NT2/D1 (cell line): ENCODE data around the gene LARP4B.

Experiments
- DNase-seq: peaks from one replicate; pipeline ENCODE4 v3.0.0-alpha.2; 2011; ENCODE audit warnings: low read depth, low spot score
- H3K27me3 ChIP-seq: 2 replicates; pipeline ENCODE4 v1.6.0; 2011; ENCODE audit warnings: mild to moderate bottlenecking; ENCODE audit not compliant: insufficient read length, insufficient read depth
- H3K36me3 ChIP-seq: 2 replicates; pipeline ENCODE4 v1.6.1; 2011; ENCODE audit warnings: mild to moderate bottlenecking, low read length, mixed read lengths; ENCODE audit not compliant: insufficient read depth, insufficient read length
- H3K4me1 ChIP-seq: 2 replicates; pipeline ENCODE4 v1.5.1; 2011; ENCODE audit not compliant: insufficient read depth, insufficient read length
- H3K4me3 ChIP-seq: 2 replicates; pipeline ENCODE4 v1.5.1; 2011; ENCODE audit warnings: low read depth; ENCODE audit not compliant: insufficient read length
- H3K9ac ChIP-seq: 2 replicates; pipeline ENCODE4 v1.6.0; 2011; ENCODE audit warnings: low read depth; ENCODE audit not compliant: insufficient read length
- H3K9me3 ChIP-seq: 2 replicates; pipeline ENCODE4 v1.5.1; 2011; ENCODE audit warnings: mild to moderate bottlenecking, low read length; ENCODE audit not compliant: insufficient read depth
- SUZ12 ChIP-seq: IDR thresholded peaks from 2 replicates; pipeline ENCODE4 v1.6.1; 2011; ENCODE audit not compliant: insufficient read length, insufficient read depth; ENCODE audit errors: extremely low read depth
- YY1 ChIP-seq: IDR thresholded peaks from 2 replicates; pipeline ENCODE4 v1.6.1; 2011; ENCODE audit not compliant: insufficient read length, insufficient read depth
- ZNF274 ChIP-seq: IDR thresholded peaks from 2 replicates; pipeline ENCODE4 v1.6.1; 2011; ENCODE audit warnings: mild to moderate bottlenecking, low read depth, low read length

LARP4B gene

GRCh38 chr10:851901-852300 lies 79.6 kb downstream of the LARP4B start:
- Histone ChIP-seq H3K36me3 (peaks cover 65% of the 10 kb centered on the region), H3K9ac (no peak overlapping the region), H3K4me1 (peaks cover 2% of the 10 kb centered on the region), H3K9me3 (peaks cover 25% of the 10 kb centered on the region), H3K4me3 (no peak overlapping the region), H3K27me3 (no peaks in the 10 kb centered on the region)
- TF ChIP-seq YY1 = no peak
- no peak for TF ChIP-seq ZNF274
- TF ChIP-seq SUZ12 = no peak
- DNase-seq = no peak

- Histone ChIP-seq H3K27me3 (no peaks in the 10 kb centered on the region), H3K4me1 (no peaks in the 10 kb centered on the region), H3K9ac (no peak overlapping the region), H3K36me3 (peaks cover 52% of the 10 kb centered on the region), H3K9me3 (peaks cover 25% of the 10 kb centered on the region), H3K4me3 (no peak overlapping the region)
- TF ChIP-seq YY1 (no peak), SUZ12 (no peak), ZNF274 (no peak)
- no peak for DNase-seq
Observed at GRCh38 chr10:850093-850492, 81.4 kb downstream of the LARP4B start.

GRCh38 chr10:847868-848267 lies 83.6 kb downstream of the LARP4B start:
- Histone ChIP-seq H3K36me3 (peaks cover 50% of the 10 kb centered on the region), H3K4me3 (no peak overlapping the region), H3K4me1 (no peaks in the 10 kb centered on the region), H3K9me3 (peaks cover 25% of the 10 kb centered on the region), H3K9ac (no peak overlapping the region), H3K27me3 (no peaks in the 10 kb centered on the region)
- TF ChIP-seq SUZ12 (no peak), YY1 (no peak), ZNF274 (no peak)
- DNase-seq = no peak

- no peak overlapping the region for H3K4me3 ChIP-seq
Observed at GRCh38 chr10:846126-846685, 85.3 kb downstream of the LARP4B start.

GRCh38 chr10:845526-845925 lies 86.0 kb downstream of the LARP4B start:
- no peak for TF ChIP-seq SUZ12
- TF ChIP-seq YY1 = no peak
- no peak for TF ChIP-seq ZNF274
- peaks cover 61% of the 10 kb centered on the region for H3K36me3 ChIP-seq
- no peaks in the 10 kb centered on the region for H3K4me1 ChIP-seq

More at GRCh38 chr10:846126-846685, 85.3 kb downstream of the LARP4B start:
- no peaks in the 10 kb centered on the region for H3K4me1 ChIP-seq
- H3K36me3 ChIP-seq = peaks cover 54% of the 10 kb centered on the region
- H3K27me3 ChIP-seq = no peaks in the 10 kb centered on the region
- H3K9ac ChIP-seq = no peak overlapping the region
- peaks cover 15% of the 10 kb centered on the region for H3K9me3 ChIP-seq
- TF ChIP-seq YY1 = no peak
- TF ChIP-seq SUZ12 = no peak
- TF ChIP-seq ZNF274 = no peak
- DNase-seq = no peak

GRCh38 chr10:844552-844951 lies 87.0 kb downstream of the LARP4B start:
- Histone ChIP-seq H3K9ac (no peak overlapping the region), H3K9me3 (no peaks in the 10 kb centered on the region), H3K4me1 (no peaks in the 10 kb centered on the region), H3K4me3 (no peak overlapping the region), H3K27me3 (no peaks in the 10 kb centered on the region), H3K36me3 (peaks cover 68% of the 10 kb centered on the region)
- no peak for TF ChIP-seq SUZ12
- no peak for TF ChIP-seq YY1
- no peak for TF ChIP-seq ZNF274
- no peak for DNase-seq

More at GRCh38 chr10:845526-845925, 86.0 kb downstream of the LARP4B start:
- no peaks in the 10 kb centered on the region for H3K27me3 ChIP-seq
- H3K9me3 ChIP-seq = peaks cover 9% of the 10 kb centered on the region
- H3K9ac ChIP-seq = no peak overlapping the region
- no peak overlapping the region for H3K4me3 ChIP-seq
- no peak for DNase-seq

- H3K4me3 ChIP-seq = no peak overlapping the region
- H3K9me3 ChIP-seq = no peaks in the 10 kb centered on the region
- H3K9ac ChIP-seq = no peak overlapping the region
- peaks cover 74% of the 10 kb centered on the region for H3K36me3 ChIP-seq
- TF ChIP-seq YY1 (no peak), ZNF274 (no peak), SUZ12 (no peak)
- H3K27me3 ChIP-seq = no peaks in the 10 kb centered on the region
- H3K4me1 ChIP-seq = no peaks in the 10 kb centered on the region
- no peak for DNase-seq
Observed at GRCh38 chr10:843703-844102, 87.8 kb downstream of the LARP4B start.

GRCh38 chr10:842795-843194 lies 88.7 kb downstream of the LARP4B start:
- TF ChIP-seq ZNF274 (no peak), SUZ12 (no peak), YY1 (no peak)
- Histone ChIP-seq H3K4me1 (no peaks in the 10 kb centered on the region), H3K9ac (no peak overlapping the region), H3K4me3 (no peak overlapping the region), H3K9me3 (no peaks in the 10 kb centered on the region), H3K36me3 (peaks cover 72% of the 10 kb centered on the region), H3K27me3 (no peaks in the 10 kb centered on the region)
- DNase-seq = no peak
